ENCODE measurements around the gene ATP2C2. TPM values are rescaled to one million over a fixed set of nuclear protein-coding genes. Genes with fewer than 3 reads are reported as not detected.

The ATP2C2 gene
- total and polyA plus RNA-seq, 2 experiments from 2014 or later: 2.1 TPM

DNA sequence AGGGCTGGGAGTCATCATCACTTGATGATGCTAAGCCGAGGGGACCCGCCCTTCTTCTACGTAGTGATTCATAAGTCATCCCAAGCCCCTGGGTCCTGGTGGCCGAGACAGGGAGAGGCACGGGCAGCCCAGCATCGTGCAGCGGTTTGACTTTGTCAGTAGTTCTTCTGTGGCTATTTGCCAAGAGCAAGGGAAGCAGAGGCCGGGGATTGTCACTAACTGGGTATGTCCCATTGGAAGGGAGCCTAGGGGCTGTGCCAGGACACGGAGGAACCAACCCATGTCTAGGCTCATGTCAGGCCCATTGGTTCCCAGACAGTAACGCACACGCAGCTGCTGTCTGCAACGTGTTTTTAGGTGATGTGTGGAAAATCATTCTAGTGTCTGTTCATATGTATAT is 58.5 kb downstream of the ATP2C2 start (continued):
- TF ChIP-seq, protein P1, sequence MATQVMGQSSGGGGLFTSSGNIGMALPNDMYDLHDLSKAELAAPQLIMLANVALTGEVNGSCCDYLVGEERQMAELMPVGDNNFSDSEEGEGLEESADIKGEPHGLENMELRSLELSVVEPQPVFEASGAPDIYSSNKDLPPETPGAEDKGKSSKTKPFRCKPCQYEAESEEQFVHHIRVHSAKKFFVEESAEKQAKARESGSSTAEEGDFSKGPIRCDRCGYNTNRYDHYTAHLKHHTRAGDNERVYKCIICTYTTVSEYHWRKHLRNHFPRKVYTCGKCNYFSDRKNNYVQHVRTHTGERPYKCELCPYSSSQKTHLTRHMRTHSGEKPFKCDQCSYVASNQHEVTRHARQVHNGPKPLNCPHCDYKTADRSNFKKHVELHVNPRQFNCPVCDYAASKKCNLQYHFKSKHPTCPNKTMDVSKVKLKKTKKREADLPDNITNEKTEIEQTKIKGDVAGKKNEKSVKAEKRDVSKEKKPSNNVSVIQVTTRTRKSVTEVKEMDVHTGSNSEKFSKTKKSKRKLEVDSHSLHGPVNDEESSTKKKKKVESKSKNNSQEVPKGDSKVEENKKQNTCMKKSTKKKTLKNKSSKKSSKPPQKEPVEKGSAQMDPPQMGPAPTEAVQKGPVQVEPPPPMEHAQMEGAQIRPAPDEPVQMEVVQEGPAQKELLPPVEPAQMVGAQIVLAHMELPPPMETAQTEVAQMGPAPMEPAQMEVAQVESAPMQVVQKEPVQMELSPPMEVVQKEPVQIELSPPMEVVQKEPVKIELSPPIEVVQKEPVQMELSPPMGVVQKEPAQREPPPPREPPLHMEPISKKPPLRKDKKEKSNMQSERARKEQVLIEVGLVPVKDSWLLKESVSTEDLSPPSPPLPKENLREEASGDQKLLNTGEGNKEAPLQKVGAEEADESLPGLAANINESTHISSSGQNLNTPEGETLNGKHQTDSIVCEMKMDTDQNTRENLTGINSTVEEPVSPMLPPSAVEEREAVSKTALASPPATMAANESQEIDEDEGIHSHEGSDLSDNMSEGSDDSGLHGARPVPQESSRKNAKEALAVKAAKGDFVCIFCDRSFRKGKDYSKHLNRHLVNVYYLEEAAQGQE (IDR thresholded peaks at IDR 0.05; ENCODE audit: unreplicated experiment): no peak
- no peak for TF ChIP-seq ZNF331 (CRISPR knock-in tag; IDR thresholded peaks at IDR 0.05; ENCODE audit: low read depth)
- no peak for TF ChIP-seq EZH2phosphoT487 (IDR thresholded peaks at IDR 0.05; ENCODE audit: unreplicated experiment)
- TF ChIP-seq CREB1 (CRISPR knock-in tag; IDR thresholded peaks at IDR 0.05; ENCODE audit: low read depth): no peak

DNA sequence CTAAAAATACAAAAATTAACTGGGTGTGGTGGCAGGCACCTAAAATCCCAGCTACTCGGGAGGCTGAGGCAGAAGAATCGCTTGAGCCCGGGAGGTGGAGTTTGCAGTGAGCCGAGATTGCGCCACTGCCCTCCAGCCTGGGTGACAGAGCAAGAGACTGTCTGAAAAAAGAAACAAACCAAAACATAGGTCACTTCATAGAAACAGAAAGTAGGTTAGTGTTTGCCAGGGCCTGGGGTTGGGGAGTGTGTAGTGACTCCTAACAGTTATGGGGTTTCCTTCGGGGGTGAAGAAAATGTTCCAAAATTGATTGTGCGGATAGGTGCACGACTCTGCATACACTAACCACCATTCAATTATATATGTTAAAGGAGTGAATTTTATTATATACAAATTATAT is 59.2 kb downstream of the ATP2C2 start:
- H3K36me3 ChIP-seq (ENCODE audit: insufficient read depth): no peaks in the 10 kb centered on the region
- H3K4me1 Mint-ChIP-seq: no peaks in the 10 kb centered on the region
- no peak for DNase-seq (ENCODE audit: low spot score)
- peaks cover 8% of the 10 kb centered on the region; the same call in 2 of the 3 replicates for H3K36me3 Mint-ChIP-seq (ENCODE audit: low read depth)
- H3K4me3 ChIP-seq: no peak overlapping the region
- no peak overlapping the region for H3K4me3 Mint-ChIP-seq
- H3F3A ChIP-seq (replicated peaks; ENCODE audit: low read depth): no peaks in the 10 kb centered on the region
- H3K9me3 Mint-ChIP-seq: peaks cover 8% of the 10 kb centered on the region; the same call in 2 of the 3 replicates
- H3K27ac Mint-ChIP-seq: no peak overlapping the region
- no peak overlapping the region for H3K4me2 ChIP-seq
- no peaks in the 10 kb centered on the region for H3K4me1 ChIP-seq (ENCODE audit: insufficient read depth)
- no peaks in the 10 kb centered on the region for H3K9me2 ChIP-seq (ENCODE audit: insufficient read depth)
- no peaks in the 10 kb centered on the region for H3K79me2 ChIP-seq (replicated peaks; ENCODE audit: insufficient read depth)
- H3K27me3 ChIP-seq (ENCODE audit: insufficient read depth): no peaks in the 10 kb centered on the region
- no peak overlapping the region for H3K27ac ChIP-seq (ENCODE audit: low read depth)
- peaks cover 5% of the 10 kb centered on the region for H3K27me3 Mint-ChIP-seq (ENCODE audit: insufficient read depth, low read depth, poor library complexity)
- H2AFZ ChIP-seq: no peak overlapping the region
- no peaks in the 10 kb centered on the region for H4K20me1 ChIP-seq (replicated peaks; ENCODE audit: insufficient read depth)
- ATAC-seq: no peak
- TF ChIP-seq ZNF114 (CRISPR knock-in tag; IDR thresholded peaks at IDR 0.05): no peak
- TF ChIP-seq CREB1 (CRISPR knock-in tag; IDR thresholded peaks at IDR 0.05; ENCODE audit: low read depth): no peak
- no peak for TF ChIP-seq STAT1 (IDR thresholded peaks at IDR 0.05; ENCODE audit: unreplicated experiment)
- no peak for TF ChIP-seq EZH2 (IDR thresholded peaks at IDR 0.05; ENCODE audit: low read depth, unreplicated experiment)
- TF ChIP-seq, protein P2, sequence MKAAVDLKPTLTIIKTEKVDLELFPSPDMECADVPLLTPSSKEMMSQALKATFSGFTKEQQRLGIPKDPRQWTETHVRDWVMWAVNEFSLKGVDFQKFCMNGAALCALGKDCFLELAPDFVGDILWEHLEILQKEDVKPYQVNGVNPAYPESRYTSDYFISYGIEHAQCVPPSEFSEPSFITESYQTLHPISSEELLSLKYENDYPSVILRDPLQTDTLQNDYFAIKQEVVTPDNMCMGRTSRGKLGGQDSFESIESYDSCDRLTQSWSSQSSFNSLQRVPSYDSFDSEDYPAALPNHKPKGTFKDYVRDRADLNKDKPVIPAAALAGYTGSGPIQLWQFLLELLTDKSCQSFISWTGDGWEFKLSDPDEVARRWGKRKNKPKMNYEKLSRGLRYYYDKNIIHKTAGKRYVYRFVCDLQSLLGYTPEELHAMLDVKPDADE (IDR thresholded peaks at IDR 0.05): no peak
- no peak for TF ChIP-seq NANOG (IDR thresholded peaks at IDR 0.05; ENCODE audit: borderline replicate concordance)
- no peak for TF ChIP-seq POLR2AphosphoS5 (IDR thresholded peaks at IDR 0.05; ENCODE audit: low read depth)
- TF ChIP-seq, protein P3, sequence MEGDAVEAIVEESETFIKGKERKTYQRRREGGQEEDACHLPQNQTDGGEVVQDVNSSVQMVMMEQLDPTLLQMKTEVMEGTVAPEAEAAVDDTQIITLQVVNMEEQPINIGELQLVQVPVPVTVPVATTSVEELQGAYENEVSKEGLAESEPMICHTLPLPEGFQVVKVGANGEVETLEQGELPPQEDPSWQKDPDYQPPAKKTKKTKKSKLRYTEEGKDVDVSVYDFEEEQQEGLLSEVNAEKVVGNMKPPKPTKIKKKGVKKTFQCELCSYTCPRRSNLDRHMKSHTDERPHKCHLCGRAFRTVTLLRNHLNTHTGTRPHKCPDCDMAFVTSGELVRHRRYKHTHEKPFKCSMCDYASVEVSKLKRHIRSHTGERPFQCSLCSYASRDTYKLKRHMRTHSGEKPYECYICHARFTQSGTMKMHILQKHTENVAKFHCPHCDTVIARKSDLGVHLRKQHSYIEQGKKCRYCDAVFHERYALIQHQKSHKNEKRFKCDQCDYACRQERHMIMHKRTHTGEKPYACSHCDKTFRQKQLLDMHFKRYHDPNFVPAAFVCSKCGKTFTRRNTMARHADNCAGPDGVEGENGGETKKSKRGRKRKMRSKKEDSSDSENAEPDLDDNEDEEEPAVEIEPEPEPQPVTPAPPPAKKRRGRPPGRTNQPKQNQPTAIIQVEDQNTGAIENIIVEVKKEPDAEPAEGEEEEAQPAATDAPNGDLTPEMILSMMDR (conservative IDR thresholded peaks at IDR 0.05; ENCODE audit: low read depth in 2 of 2): no peak
- TF ChIP-seq ZNF331 (CRISPR knock-in tag; IDR thresholded peaks at IDR 0.05; ENCODE audit: low read depth): no peak
- TF ChIP-seq, protein P4, sequence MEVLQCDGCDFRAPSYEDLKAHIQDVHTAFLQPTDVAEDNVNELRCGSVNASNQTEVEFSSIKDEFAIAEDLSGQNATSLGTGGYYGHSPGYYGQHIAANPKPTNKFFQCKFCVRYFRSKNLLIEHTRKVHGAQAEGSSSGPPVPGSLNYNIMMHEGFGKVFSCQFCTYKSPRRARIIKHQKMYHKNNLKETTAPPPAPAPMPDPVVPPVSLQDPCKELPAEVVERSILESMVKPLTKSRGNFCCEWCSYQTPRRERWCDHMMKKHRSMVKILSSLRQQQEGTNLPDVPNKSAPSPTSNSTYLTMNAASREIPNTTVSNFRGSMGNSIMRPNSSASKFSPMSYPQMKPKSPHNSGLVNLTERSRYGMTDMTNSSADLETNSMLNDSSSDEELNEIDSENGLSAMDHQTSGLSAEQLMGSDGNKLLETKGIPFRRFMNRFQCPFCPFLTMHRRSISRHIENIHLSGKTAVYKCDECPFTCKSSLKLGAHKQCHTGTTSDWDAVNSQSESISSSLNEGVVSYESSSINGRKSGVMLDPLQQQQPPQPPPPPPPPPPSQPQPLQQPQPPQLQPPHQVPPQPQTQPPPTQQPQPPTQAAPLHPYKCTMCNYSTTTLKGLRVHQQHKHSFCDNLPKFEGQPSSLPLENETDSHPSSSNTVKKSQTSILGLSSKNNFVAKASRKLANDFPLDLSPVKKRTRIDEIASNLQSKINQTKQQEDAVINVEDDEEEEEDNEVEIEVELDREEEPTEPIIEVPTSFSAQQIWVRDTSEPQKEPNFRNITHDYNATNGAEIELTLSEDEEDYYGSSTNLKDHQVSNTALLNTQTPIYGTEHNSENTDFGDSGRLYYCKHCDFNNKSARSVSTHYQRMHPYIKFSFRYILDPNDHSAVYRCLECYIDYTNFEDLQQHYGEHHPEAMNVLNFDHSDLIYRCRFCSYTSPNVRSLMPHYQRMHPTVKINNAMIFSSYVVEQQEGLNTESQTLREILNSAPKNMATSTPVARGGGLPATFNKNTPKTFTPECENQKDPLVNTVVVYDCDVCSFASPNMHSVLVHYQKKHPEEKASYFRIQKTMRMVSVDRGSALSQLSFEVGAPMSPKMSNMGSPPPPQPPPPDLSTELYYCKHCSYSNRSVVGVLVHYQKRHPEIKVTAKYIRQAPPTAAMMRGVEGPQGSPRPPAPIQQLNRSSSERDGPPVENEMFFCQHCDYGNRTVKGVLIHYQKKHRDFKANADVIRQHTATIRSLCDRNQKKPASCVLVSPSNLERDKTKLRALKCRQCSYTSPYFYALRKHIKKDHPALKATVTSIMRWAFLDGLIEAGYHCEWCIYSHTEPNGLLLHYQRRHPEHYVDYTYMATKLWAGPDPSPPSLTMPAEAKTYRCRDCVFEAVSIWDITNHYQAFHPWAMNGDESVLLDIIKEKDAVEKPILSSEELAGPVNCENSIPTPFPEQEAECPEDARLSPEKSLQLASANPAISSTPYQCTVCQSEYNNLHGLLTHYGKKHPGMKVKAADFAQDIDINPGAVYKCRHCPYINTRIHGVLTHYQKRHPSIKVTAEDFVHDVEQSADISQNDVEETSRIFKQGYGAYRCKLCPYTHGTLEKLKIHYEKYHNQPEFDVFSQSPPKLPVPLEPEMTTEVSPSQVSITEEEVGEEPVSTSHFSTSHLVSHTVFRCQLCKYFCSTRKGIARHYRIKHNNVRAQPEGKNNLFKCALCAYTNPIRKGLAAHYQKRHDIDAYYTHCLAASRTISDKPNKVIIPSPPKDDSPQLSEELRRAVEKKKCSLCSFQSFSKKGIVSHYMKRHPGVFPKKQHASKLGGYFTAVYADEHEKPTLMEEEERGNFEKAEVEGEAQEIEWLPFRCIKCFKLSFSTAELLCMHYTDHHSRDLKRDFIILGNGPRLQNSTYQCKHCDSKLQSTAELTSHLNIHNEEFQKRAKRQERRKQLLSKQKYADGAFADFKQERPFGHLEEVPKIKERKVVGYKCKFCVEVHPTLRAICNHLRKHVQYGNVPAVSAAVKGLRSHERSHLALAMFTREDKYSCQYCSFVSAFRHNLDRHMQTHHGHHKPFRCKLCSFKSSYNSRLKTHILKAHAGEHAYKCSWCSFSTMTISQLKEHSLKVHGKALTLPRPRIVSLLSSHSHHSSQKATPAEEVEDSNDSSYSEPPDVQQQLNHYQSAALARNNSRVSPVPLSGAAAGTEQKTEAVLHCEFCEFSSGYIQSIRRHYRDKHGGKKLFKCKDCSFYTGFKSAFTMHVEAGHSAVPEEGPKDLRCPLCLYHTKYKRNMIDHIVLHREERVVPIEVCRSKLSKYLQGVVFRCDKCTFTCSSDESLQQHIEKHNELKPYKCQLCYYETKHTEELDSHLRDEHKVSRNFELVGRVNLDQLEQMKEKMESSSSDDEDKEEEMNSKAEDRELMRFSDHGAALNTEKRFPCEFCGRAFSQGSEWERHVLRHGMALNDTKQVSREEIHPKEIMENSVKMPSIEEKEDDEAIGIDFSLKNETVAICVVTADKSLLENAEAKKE (CRISPR knock-in tag; IDR thresholded peaks at IDR 0.05): no peak
